ENCODE results near the gene SLC44A3. TPM values are rescaled to one million over a fixed set of nuclear protein-coding genes. Genes with fewer than 3 reads are reported as not detected.

Gene SLC44A3
- total and polyA plus RNA-seq, 2 of the 4 experiments (the other 2 are of a cell fraction): 0.31 to 0.54 TPM

- H3K4me3 ChIP-seq (ENCODE audit: insufficient read depth, low read depth, low read length): peak overlapping the region; percentile 63
- peaks cover 4 to 55% of the 10 kb centered on the region in 2 experiments; a peak in 2 of 4 replicates for H3K79me1 ChIP-seq (ENCODE audit: low read depth in 1 of 2, low read length in 2 of 2)
- peak overlapping the region; percentile 97 for H3K14ac ChIP-seq (replicated peaks; ENCODE audit: low read depth, low read length)
- H2AK9ac ChIP-seq (replicated peaks; ENCODE audit: low read depth, low read length, poor library complexity): no peak overlapping the region
- H3K9me1 ChIP-seq (ENCODE audit: insufficient read depth, low read length): peaks cover 20% of the 10 kb centered on the region
- no peaks in the 10 kb centered on the region for H3K27me3 ChIP-seq (ENCODE audit: control insufficient read depth, insufficient read depth, low read length)
- H3K27ac ChIP-seq (ENCODE audit: insufficient read depth, low read length): peak overlapping the region; percentile 93; the same call in 1 of the 2 replicates
- peak; percentile 71 for TF ChIP-seq MAFK (IDR thresholded peaks at IDR 0.05; ENCODE audit: low read depth, low read length)
- TF ChIP-seq CHD1 (IDR thresholded peaks at IDR 0.05; ENCODE audit: low read depth, low read length): no peak
- ChIA-PET POLR2A (ENCODE audit: unreplicated experiment) (no interaction called here), CTCF (interaction anchor here (0.9 to 1.8 kb wide), 2 partner anchors 13 to 71 kb away, joined by 3 to 7 read pairs; no protein-coding TSS in a partner anchor)
- H3K56ac ChIP-seq (ENCODE audit: extremely low read depth, insufficient read depth, low read length): peak overlapping the region; percentile 99
- peak overlapping the region; percentile 96 for H2BK120ac ChIP-seq (ENCODE audit: low read depth, low read length)
- peak overlapping the region; percentile 97 for H3K4me2 ChIP-seq (ENCODE audit: low read depth, low read length)
- H2AK5ac ChIP-seq (ENCODE audit: low read depth, low read length): peak overlapping the region; percentile 18; the same call in 1 of the 2 replicates
- H4K91ac ChIP-seq (ENCODE audit: insufficient read depth, low read depth, low read length): peak overlapping the region; percentile 75
- ATAC-seq (ENCODE audit: low read depth) (no peak), DNase-seq (peak; percentile 44)
- peak overlapping the region; percentile 53; the same call in 1 of the 2 replicates for H3K18ac ChIP-seq (ENCODE audit: low read depth, low read length)
- H3K4me1 ChIP-seq (ENCODE audit: control insufficient read depth, insufficient read depth, low read length): peaks cover 25% of the 10 kb centered on the region
- peak overlapping the region; percentile 89 for H2BK5ac ChIP-seq (ENCODE audit: low read depth, low read length, poor library complexity, severe bottlenecking)
- H3K9ac ChIP-seq (ENCODE audit: low read depth, low read length): peak overlapping the region; percentile 89
- no peaks in the 10 kb centered on the region for H3K9me3 ChIP-seq (ENCODE audit: control insufficient read depth, insufficient read depth, low read length)
- peak overlapping the region; percentile 98 for H3K23ac ChIP-seq (ENCODE audit: low read depth, low read length)
- H4K8ac ChIP-seq (ENCODE audit: low read depth in 2 of 2, low read length in 2 of 2): peak overlapping the region; percentile 54 to 79; a peak in 3 of 4 replicates
- intact Hi-C loops (cut with micrococcal nuclease): loop anchor here (1.0 to 10.0 kb wide), 3 partner anchors 71 to 310 kb away; partner anchors contain the start of gene RWDD3
- in situ Hi-C loops (cut with MboI; ENCODE audit: low sequenced_read_pairs): no loop called here
- peak overlapping the region; percentile 27; the same call in 1 of the 2 replicates for H4K5ac ChIP-seq (ENCODE audit: low read depth, low read length)
- peaks cover 56% of the 10 kb centered on the region for H4K20me1 ChIP-seq (ENCODE audit: insufficient read depth, low read length)
- peak overlapping the region; percentile 97 for H3K4ac ChIP-seq (ENCODE audit: low read depth, low read length)
- H2AFZ ChIP-seq (replicated peaks; ENCODE audit: low read length, poor library complexity): no peak overlapping the region
- H3K36me3 ChIP-seq (ENCODE audit: control insufficient read depth, insufficient read depth, low read length): peaks cover 7% of the 10 kb centered on the region
- WGBS, 2 experiments (ENCODE audit: extremely low coverage in 2 of 2, insufficient read length in 1 of 2): no CpG with 5 or more reads among the region's 2 CpGs
- dilution Hi-C loops (cut with HindIII; ENCODE audit: low sequenced_read_pairs, unreplicated experiment): no loop called here
- H2BK15ac ChIP-seq (ENCODE audit: low read depth, low read length): peak overlapping the region; percentile 71; the same call in 1 of the 3 replicates
- BruUV-seq (replicated peaks): no TSS peak
- H2BK20ac ChIP-seq (ENCODE audit: low read depth, low read length): peak overlapping the region; percentile 70; the same call in 1 of the 2 replicates
Measured at GRCh38 chr1:94925004-94925403, 104.8 kb downstream of the SLC44A3 start.

Data from IMR-90 (cell line).